Activated CD8-positive, alpha-beta memory T cell treated with anti-CD3 and anti-CD28 coated beads, Interleukin-2, amount 10 ng/mL, durations not matched to agents 7 days and 5 days (primary cell): ENCODE results near the gene ADGRB2. TPM values are rescaled to one million over a fixed set of nuclear protein-coding genes. Genes with fewer than 3 reads are reported as not detected.
A peak's percentile ranks its signal among the peaks of the same experiment; 100 is the strongest.

ENCODE experiments used
- ATAC-seq: fragments of 150-1000 bp; cut with Tn5 transposase; one replicate; pipeline ENCODE4 v1.10.0; 2021; ENCODE audit warnings: moderate library complexity
- CTCF ChIA-PET: fragments of 350-600 bp; sonication (Branson Sonifier 250); formaldehyde crosslinking; loops from one replicate; lab custom pipeline; 2021; ENCODE audit warnings: antibody characterized with exemption; lab: Charles Lee
- DNase-seq: peaks from one replicate; pipeline ENCODE4 v3.0.0-alpha.2; 2020
- H3K27ac Mint-ChIP-seq: one replicate; pipeline ENCODE4 v1.8.0; 2021; ENCODE audit warnings: mild to moderate bottlenecking, mixed read lengths
- H3K27me3 Mint-ChIP-seq: one replicate; pipeline ENCODE4 v1.8.0; 2021; ENCODE audit warnings: mixed read lengths
- H3K36me3 Mint-ChIP-seq: one replicate; pipeline ENCODE4 v1.8.0; 2021; ENCODE audit warnings: mild to moderate bottlenecking, mixed read lengths
- H3K4me1 Mint-ChIP-seq: one replicate; pipeline ENCODE4 v1.8.0; 2021; ENCODE audit warnings: mixed read lengths
- H3K4me3 Mint-ChIP-seq: one replicate; pipeline ENCODE4 v1.8.0; 2021; ENCODE audit warnings: mild to moderate bottlenecking, moderate library complexity, mixed read lengths
- H3K9me3 Mint-ChIP-seq: one replicate; pipeline ENCODE4 v1.8.0; 2022; ENCODE audit warnings: low read depth, mixed read lengths
- total RNA-seq, 2 experiments: library from RNA; stranded (reverse); gene quantifications; one replicate each; pipeline ENCODE4 v1.2.3, GENCODE V29; 2021

Gene ADGRB2
- total RNA-seq: 1 to 10 TPM in 1 of 2 experiments, under 1 TPM in 1; 0.07 to 1.3 TPM

- H3K4me3 Mint-ChIP-seq: peak within 1 kb of the TSS; percentile 52
- H3K27me3 Mint-ChIP-seq: peaks cover 48% of the 10 kb centered on the region
- peaks cover 26% of the 10 kb centered on the region for H3K4me1 Mint-ChIP-seq
- CTCF ChIA-PET: interaction anchor here (0.6 to 5.9 kb wide), 9 partner anchors 11 to 200 kb away, joined by 3 to 52 read pairs (median 4); partner anchors contain the start of gene PEF1
- H3K27ac Mint-ChIP-seq: no peak within 1 kb of the TSS
- H3K9me3 Mint-ChIP-seq: no peaks in the 10 kb centered on the region
- ATAC-seq (peak; percentile 17), DNase-seq (no peak)
- no peaks in the 10 kb centered on the region for H3K36me3 Mint-ChIP-seq
These were observed at the start of gene ADGRB2 for GRCh38 chr1:31764312-31765040. Gene ADGRB2, minus strand, starts transcription at chr1:31764340. Its CDS starts 7,119 bp downstream, at chr1:31757221.

- CTCF ChIA-PET: interaction anchor here (1.2 to 8.7 kb wide), 3 partner anchors 24 to 251 kb away, joined by 3 to 110 read pairs (median 4); no protein-coding TSS in a partner anchor
- Mint-ChIP-seq H3K4me1 (peaks cover 5% of the 10 kb centered on the region), H3K36me3 (no peaks in the 10 kb centered on the region), H3K27me3 (peaks cover 2% of the 10 kb centered on the region), H3K27ac (no peak overlapping the region), H3K4me3 (no peak overlapping the region), H3K9me3 (no peaks in the 10 kb centered on the region)
- ATAC-seq: no peak
- DNase-seq: peak; percentile 2
These were observed 48.2 kb upstream of the ADGRB2 start for GRCh38 chr1:31812158-31812829.

- Mint-ChIP-seq H3K36me3 (no peaks in the 10 kb centered on the region), H3K27ac (no peak overlapping the region), H3K4me3 (no peak overlapping the region), H3K9me3 (no peaks in the 10 kb centered on the region), H3K27me3 (peaks cover 2% of the 10 kb centered on the region), H3K4me1 (peaks cover 5% of the 10 kb centered on the region)
- DNase-seq (no peak), ATAC-seq (no peak)
- CTCF ChIA-PET: interaction anchor here (0.8 to 8.7 kb wide), 4 partner anchors 21 to 252 kb away, joined by 3 to 110 read pairs (median 4); no protein-coding TSS in a partner anchor
These were observed 47.5 kb upstream of the ADGRB2 start for GRCh38 chr1:31811605-31812004.

GRCh38 chr1:31809698-31810097, 45.6 kb upstream of the ADGRB2 start:
- CTCF ChIA-PET: interaction anchor here (1.1 to 8.7 kb wide), 3 partner anchors 20 to 151 kb away, joined by 3 to 110 read pairs (median 6); no protein-coding TSS in a partner anchor
- no peaks in the 10 kb centered on the region for H3K9me3 Mint-ChIP-seq

GRCh38 chr1:31807273-31808048, 43.3 kb upstream of the ADGRB2 start:
- no peak overlapping the region for H3K27ac Mint-ChIP-seq

More at GRCh38 chr1:31809698-31810097, 45.6 kb upstream of the ADGRB2 start:
- no peak overlapping the region for H3K27ac Mint-ChIP-seq
- peaks cover 2% of the 10 kb centered on the region for H3K27me3 Mint-ChIP-seq
- DNase-seq: no peak
- no peaks in the 10 kb centered on the region for H3K36me3 Mint-ChIP-seq
- H3K4me1 Mint-ChIP-seq: no peaks in the 10 kb centered on the region
- H3K4me3 Mint-ChIP-seq: no peak overlapping the region
- no peak for ATAC-seq

GRCh38 chr1:31805318-31805717, 41.2 kb upstream of the ADGRB2 start:
- no peak for DNase-seq
- CTCF ChIA-PET: interaction anchor here (1.5 kb wide), 2 partner anchors 10 to 99 kb away, joined by 3 to 4 read pairs; partner anchors contain the start of gene SPOCD1

More at GRCh38 chr1:31807273-31808048, 43.3 kb upstream of the ADGRB2 start:
- ATAC-seq: no peak
- no peaks in the 10 kb centered on the region for H3K9me3 Mint-ChIP-seq
- CTCF ChIA-PET: interaction anchor here (1.1 kb wide), 1 partner anchor 19 kb away, joined by 3 read pairs; no protein-coding TSS in a partner anchor
- H3K4me1 Mint-ChIP-seq: no peaks in the 10 kb centered on the region
- peaks cover 17% of the 10 kb centered on the region for H3K27me3 Mint-ChIP-seq
- no peak overlapping the region for H3K4me3 Mint-ChIP-seq
- DNase-seq: no peak
- H3K36me3 Mint-ChIP-seq: no peaks in the 10 kb centered on the region

GRCh38 chr1:31804098-31804497, 40.0 kb upstream of the ADGRB2 start:
- Mint-ChIP-seq H3K27me3 (peaks cover 27% of the 10 kb centered on the region), H3K9me3 (no peaks in the 10 kb centered on the region), H3K4me3 (no peak overlapping the region), H3K36me3 (no peaks in the 10 kb centered on the region), H3K27ac (no peak overlapping the region), H3K4me1 (peaks cover 3% of the 10 kb centered on the region)
- no peak for ATAC-seq
- DNase-seq: no peak
- CTCF ChIA-PET: interaction anchor here (0.8 to 1.5 kb wide), 6 partner anchors 9 to 160 kb away, joined by 3 to 10 read pairs (median 4); partner anchors contain the start of genes PTP4A2 and SPOCD1

More at GRCh38 chr1:31805318-31805717, 41.2 kb upstream of the ADGRB2 start:
- no peak for ATAC-seq
- Mint-ChIP-seq H3K36me3 (no peaks in the 10 kb centered on the region), H3K9me3 (no peaks in the 10 kb centered on the region), H3K4me3 (no peak overlapping the region), H3K27ac (no peak overlapping the region), H3K27me3 (peaks cover 29% of the 10 kb centered on the region), H3K4me1 (peaks cover 3% of the 10 kb centered on the region)

- Mint-ChIP-seq H3K27me3 (peaks cover 27% of the 10 kb centered on the region), H3K27ac (no peak overlapping the region), H3K4me1 (peaks cover 7% of the 10 kb centered on the region), H3K9me3 (no peaks in the 10 kb centered on the region), H3K4me3 (no peak overlapping the region), H3K36me3 (no peaks in the 10 kb centered on the region)
- CTCF ChIA-PET: interaction anchor here (0.8 to 1.3 kb wide), 5 partner anchors 10 to 161 kb away, joined by 3 to 10 read pairs (median 4); partner anchors contain the start of genes PTP4A2 and SPOCD1
- ATAC-seq (no peak), DNase-seq (no peak)
These were observed 39.5 kb upstream of the ADGRB2 start for GRCh38 chr1:31803610-31804009.

GRCh38 chr1:31802190-31803150, 38.3 kb upstream of the ADGRB2 start:
- no peaks in the 10 kb centered on the region for H3K36me3 Mint-ChIP-seq
- no peaks in the 10 kb centered on the region for H3K9me3 Mint-ChIP-seq
- no peak for DNase-seq
- peaks cover 8% of the 10 kb centered on the region for H3K4me1 Mint-ChIP-seq
- no peak overlapping the region for H3K4me3 Mint-ChIP-seq
- CTCF ChIA-PET: no interaction called here
- ATAC-seq: no peak
- H3K27me3 Mint-ChIP-seq: peaks cover 27% of the 10 kb centered on the region
- H3K27ac Mint-ChIP-seq: no peak overlapping the region

GRCh38 chr1:31801458-31801857, 37.3 kb upstream of the ADGRB2 start:
- Mint-ChIP-seq H3K27me3 (peaks cover 27% of the 10 kb centered on the region), H3K9me3 (no peaks in the 10 kb centered on the region), H3K4me3 (no peak overlapping the region), H3K4me1 (peaks cover 8% of the 10 kb centered on the region), H3K27ac (no peak overlapping the region), H3K36me3 (no peaks in the 10 kb centered on the region)
- DNase-seq (no peak), ATAC-seq (no peak)
- CTCF ChIA-PET: interaction anchor here (1.4 kb wide), 1 partner anchor 12 kb away, joined by 6 read pairs; no protein-coding TSS in a partner anchor

- CTCF ChIA-PET: interaction anchor here (1.1 to 1.7 kb wide), 3 partner anchors 11 to 15 kb away, joined by 4 to 12 read pairs (median 6); partner anchors contain the start of gene SPOCD1
- H3K27me3 Mint-ChIP-seq: peaks cover 29% of the 10 kb centered on the region
- peaks cover 8% of the 10 kb centered on the region for H3K4me1 Mint-ChIP-seq
- no peak overlapping the region for H3K4me3 Mint-ChIP-seq
- H3K9me3 Mint-ChIP-seq: no peaks in the 10 kb centered on the region
- no peak overlapping the region for H3K27ac Mint-ChIP-seq
- no peaks in the 10 kb centered on the region for H3K36me3 Mint-ChIP-seq
- no peak for ATAC-seq
- no peak for DNase-seq
These were observed 36.5 kb upstream of the ADGRB2 start for GRCh38 chr1:31800674-31800967.
